GM19239 (cell line): ENCODE measurements around the gene CCDC142.
A peak's percentile ranks its signal among the peaks of the same experiment; 100 is the strongest.
"Not testable (repeated sequence)": the region's sequence is repeated elsewhere in the genome, so short reads cannot be mapped to it uniquely, and the experiment has no call there.

Experiments used
- DNase-seq: peaks from one replicate; pipeline ENCODE4 v3.0.0; 2011; ENCODE audit warnings: low spot score; ENCODE audit not compliant: insufficient read length
- FAIRE-seq: peaks from 2 replicates; lab custom pipeline; 2011; peaks lifted over from hg19 to GRCh38; lab: Jason Lieb, UNC

CCDC142 gene

GRCh38 chr2:74499940-74500577, 17.3 kb upstream of the CCDC142 start:
- no peak for FAIRE-seq
- no peak for DNase-seq

GRCh38 chr2:74499267-74499939, 16.6 kb upstream of the CCDC142 start, which contains the start of gene LBX2:
Gene LBX2 (minus strand): TSS chr2:74499603. CDS start chr2:74499537, 66 bp downstream.
- no peak for FAIRE-seq

GRCh38 chr2:74498500-74499266, 15.9 kb upstream of the CCDC142 start:
- FAIRE-seq: peak; percentile 47
- DNase-seq: no peak

More at GRCh38 chr2:74499267-74499939, 16.6 kb upstream of the CCDC142 start, which contains the start of gene LBX2:
- DNase-seq: no peak

GRCh38 chr2:74497777-74498499, 15.1 kb upstream of the CCDC142 start:
- FAIRE-seq (peak; percentile 55), DNase-seq (no peak)

- DNase-seq (no peak), FAIRE-seq (no peak)
These were observed 14.4 kb upstream of the CCDC142 start for GRCh38 chr2:74496997-74497776.

GRCh38 chr2:74495440-74495839, 12.6 kb upstream of the CCDC142 start:
- FAIRE-seq (no peak), DNase-seq (no peak)

GRCh38 chr2:74493546-74493945, 10.7 kb upstream of the CCDC142 start:
- no peak for FAIRE-seq
- DNase-seq: no peak

GRCh38 chr2:74491648-74492544, 9.1 kb upstream of the CCDC142 start:
- DNase-seq (no peak), FAIRE-seq (no peak)

- FAIRE-seq (no peak), DNase-seq (no peak)
These were observed 7.1 kb upstream of the CCDC142 start for GRCh38 chr2:74489906-74490305.

GRCh38 chr2:74488643-74489481, 6.1 kb upstream of the CCDC142 start:
- no peak for DNase-seq
- FAIRE-seq: no peak

GRCh38 chr2:74486141-74486540, 3.3 kb upstream of the CCDC142 start:
- no peak for FAIRE-seq
- no peak for DNase-seq

- not testable (repeated sequence) for FAIRE-seq, DNase-seq
These were observed 922 bp upstream of the CCDC142 start for GRCh38 chr2:74483675-74484164.

- no peak for FAIRE-seq
- DNase-seq: no peak
These were observed 617 bp downstream of the CCDC142 start for GRCh38 chr2:74481961-74482800.

- FAIRE-seq (no peak), DNase-seq (no peak)
These were observed 1.4 kb downstream of the CCDC142 start for GRCh38 chr2:74481431-74481830.

- FAIRE-seq: no peak
These were observed 7.9 kb downstream of the CCDC142 start for GRCh38 chr2:74474899-74475298.

GRCh38 chr2:74474481-74474880, 8.3 kb downstream of the CCDC142 start:
- FAIRE-seq (no peak), DNase-seq (no peak)

More at GRCh38 chr2:74474899-74475298, 7.9 kb downstream of the CCDC142 start:
- no peak for DNase-seq

GRCh38 chr2:74472945-74473258, 9.9 kb downstream of the CCDC142 start:
- DNase-seq (no peak), FAIRE-seq (peak; percentile 57)
